GM19043 (cell line): ENCODE measurements around the gene GRIA1.
A peak's percentile ranks its signal among the peaks of the same experiment; 100 is the strongest.

Experiments used
- ATAC-seq: cut with Tn5 transposase; IDR thresholded peaks from one replicate; pipeline ENCODE4 v1.9.1; 2021; ENCODE audit warnings: low read depth; ENCODE audit not compliant: unreplicated experiment

GRIA1 gene

DNA sequence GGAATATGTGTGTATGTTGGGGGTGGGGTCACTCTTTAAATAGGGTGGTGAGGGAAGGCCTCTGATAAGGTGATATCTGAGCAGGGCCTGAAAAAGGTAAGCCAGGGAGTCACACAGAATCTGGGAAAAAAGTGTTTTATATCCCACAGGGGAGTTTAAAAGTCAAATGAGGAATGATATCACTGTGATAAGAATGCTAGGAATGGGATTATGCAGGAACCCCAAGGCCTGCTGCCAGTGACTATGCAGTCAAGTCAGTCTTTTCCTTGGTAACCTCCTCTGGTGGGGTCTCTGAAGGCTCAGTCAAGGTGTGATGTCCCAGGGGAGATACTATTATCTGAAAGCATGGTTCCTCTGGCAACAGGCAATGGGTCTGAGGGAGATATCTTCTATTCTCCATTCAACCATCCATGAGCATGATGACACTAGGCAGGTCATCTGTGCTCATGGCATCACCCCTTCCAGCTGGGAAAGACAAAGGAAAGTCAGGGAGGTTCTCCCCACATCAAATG lies 53.5 kb downstream of the GRIA1 start:
- ATAC-seq: no peak

DNA sequence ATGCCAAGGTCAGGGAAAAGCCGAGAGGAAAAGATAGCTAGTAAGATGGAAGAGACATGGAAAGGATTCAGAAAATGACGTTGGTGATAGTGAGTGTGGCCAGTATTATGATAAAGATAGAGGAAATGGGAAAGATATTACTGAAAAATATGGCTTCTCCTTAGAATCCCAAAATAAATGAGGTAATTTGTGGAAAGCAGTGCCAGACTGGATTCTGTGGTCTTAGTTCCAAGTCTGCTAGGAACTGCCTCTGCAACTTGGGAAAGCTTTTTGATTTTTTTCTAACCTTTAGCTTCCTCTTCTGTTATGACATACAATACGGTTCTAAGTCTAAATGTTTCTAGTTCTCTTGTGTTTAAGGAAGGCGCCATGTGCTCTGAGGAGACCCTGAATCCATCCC lies 54.2 kb downstream of the GRIA1 start:
- no peak for ATAC-seq

DNA sequence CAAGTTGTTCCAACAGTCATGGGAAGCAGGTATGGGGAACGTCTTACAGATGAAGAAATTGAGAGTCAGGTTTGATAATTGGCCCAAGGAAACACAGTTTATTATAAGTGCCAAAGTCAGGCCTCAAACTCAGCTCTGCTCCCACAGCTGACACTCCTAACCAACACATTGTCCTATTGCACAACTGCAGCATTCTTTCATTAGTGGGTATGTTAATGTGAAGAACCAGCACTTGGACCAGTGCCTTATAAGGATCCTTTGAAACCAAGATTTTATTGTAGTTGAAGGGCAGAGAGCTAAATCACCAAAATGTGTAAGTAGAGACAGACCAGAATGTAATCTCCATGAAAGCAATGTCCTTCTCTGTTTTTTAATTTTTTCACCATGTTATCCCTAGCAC lies 56.1 kb downstream of the GRIA1 start:
- ATAC-seq: no peak

DNA sequence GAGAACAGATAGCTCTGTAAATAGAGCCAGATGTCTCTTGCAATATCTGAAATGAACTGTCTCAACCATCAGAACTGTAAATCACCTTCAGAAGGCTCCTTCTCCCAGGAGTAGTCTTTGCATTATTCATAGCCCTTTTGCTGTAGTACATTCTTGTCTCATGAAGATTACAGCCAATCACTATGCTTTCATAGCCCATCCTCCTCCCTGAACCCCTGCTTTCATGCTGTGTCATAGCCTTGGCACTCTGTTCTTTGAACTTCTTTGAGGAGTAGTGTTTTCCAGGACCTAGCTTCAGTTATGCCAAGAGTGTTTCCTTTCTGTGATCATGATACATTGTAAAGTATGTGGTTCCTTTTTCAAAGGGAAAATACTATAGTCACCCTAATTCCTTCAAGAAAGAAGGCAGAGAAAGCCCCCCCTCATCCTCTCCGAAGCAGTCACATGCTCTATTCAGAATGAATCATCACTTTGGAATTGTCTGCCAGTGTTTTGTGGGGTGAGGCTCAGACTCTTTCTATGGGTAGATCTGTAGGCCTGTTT lies 61.1 kb downstream of the GRIA1 start:
- no peak for ATAC-seq

DNA sequence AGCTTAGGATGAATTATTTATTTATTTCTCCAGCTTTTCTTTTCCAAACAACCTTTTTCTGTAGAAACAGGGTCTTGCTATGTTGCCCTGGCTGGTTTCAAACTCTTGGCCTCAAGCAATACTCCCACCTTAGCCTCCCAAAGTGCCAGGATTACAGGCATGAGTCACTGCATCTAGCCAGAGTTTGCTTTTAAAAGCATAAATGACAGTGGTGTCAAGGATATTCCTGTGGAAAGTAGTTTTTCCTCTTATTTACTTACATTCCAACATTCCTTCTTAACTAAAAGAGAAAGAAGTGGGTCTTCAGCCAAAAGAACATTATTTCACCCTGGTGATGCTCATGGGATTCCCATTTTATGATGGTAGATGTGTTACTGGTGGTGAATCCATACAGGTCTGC lies 62.4 kb downstream of the GRIA1 start:
- no peak for ATAC-seq

DNA sequence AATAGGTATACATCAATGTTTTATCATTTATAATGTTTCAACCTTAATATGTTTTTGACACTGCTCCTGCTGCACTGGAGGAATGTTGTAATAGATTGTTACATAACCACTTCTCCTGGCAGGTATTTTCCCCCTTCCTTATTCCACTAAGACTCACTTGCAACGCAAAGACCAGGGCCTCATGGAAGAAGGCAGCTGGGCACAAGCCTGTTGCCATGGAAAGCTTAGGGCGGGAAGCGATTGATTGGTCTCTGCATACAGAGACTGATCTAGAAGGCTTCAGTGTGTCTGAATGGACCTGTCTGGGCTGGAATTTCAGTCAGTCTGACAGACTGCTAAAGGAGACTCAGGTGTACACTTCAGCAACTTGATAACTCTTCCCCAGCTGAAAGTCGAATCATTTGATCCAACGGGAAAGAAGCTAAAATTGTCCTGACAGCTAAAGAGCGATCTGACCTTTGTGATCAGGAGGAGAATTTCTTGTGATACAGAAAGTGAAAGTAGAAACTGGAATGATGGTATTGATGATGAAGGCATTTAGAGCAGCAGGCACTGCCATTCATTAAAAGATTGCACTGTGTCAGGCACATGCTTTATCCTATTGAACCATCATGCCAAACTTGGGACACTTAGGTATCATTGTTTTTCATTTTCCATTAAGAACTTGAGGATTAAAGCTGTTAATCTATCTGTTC lies 65.1 kb downstream of the GRIA1 start:
- ATAC-seq: no peak

DNA sequence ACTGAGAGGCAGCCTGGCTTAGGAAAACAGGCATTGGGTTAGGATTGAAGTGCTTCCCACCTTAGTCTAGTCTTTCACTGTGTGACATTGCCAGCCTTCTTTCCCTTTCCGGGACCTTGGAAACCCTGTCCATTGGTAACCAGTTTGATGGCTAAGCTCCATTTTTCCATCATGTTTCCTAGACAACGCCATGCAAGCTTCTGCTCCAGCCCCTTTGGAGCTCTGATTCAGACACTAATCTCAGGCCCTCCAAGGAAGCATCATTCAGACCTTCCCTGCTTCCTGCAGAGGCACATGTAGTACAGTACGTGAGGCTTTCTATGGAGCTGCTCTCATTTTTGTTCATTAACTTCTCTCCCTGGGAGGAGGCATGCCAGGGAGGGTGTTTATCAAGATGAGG lies 68.5 kb downstream of the GRIA1 start:
- ATAC-seq: no peak

DNA sequence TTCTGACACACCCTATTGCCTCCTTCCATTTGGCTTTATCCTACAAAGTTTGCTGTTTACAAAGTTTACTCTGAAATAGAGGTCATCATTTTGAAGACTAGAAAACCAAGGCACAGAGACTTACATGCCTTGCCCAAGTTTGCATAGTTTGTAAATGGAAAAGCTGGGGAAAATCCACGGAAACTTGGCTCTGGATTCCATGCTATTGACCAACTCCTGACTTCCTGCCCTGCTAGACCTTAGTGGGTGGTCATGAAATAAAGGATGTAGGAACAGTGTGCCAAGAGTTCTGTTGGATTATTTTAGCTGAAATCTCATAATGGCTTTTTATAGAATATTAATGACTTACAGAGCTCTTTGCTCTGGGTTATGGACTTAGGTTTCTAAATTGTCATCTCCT lies 69.5 kb downstream of the GRIA1 start:
- no peak for ATAC-seq

DNA sequence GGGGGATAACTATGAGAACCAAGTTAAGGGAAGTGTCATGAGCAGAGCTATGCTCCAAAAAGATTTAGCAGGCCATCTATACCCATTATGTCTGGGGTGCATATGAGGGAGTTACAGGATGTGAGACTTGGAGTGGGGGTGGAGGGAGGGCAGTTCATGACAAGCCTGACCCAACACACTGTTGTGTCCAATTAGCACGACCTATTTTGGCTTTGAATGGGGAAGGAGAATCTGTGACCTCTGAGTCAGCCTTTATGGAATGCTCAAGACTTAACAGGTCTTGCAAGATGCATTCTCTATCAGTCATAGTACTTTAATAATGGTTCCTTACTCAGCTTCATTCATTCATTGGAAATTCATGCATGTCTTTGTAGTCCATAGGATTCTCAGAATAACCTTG lies 71.7 kb downstream of the GRIA1 start:
- no peak for ATAC-seq

DNA sequence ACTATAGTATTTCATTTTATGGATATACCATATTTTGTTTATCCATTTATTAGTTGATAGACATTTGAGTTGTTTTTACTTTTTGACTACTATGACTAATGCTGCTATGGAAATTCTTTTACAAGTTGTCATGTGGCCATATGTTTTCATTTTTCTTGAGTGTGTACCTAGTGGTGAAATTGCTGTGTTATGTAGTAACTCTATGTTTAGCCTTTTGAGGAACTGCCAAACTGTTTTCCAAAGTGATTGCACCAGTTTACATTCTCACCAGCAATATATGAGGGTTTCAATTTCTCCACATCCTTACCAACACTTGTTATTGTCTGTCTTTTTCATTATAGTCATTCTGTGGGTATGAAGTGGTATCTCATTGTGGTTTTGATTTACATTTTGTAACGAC lies 75.4 kb downstream of the GRIA1 start:
- no peak for ATAC-seq

DNA sequence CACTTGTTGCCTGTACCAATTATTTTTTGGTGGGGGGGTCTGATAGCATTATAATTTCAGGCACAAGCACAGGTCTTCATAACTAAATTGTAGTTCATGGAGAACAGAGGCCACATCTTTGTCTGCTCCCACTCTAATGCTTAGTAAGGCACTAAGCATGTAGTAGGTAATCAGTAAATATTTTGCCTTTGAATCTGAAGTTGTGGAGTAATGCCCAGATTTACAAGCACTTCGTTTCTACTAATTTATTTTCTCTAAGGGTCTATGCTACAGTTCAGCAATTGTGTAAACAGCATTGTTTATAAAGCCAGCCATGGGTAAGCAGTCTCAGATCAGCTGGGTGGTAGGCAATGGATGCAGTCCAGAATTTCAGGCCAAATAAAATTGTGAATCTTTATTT lies 78.6 kb downstream of the GRIA1 start:
- ATAC-seq: no peak

DNA sequence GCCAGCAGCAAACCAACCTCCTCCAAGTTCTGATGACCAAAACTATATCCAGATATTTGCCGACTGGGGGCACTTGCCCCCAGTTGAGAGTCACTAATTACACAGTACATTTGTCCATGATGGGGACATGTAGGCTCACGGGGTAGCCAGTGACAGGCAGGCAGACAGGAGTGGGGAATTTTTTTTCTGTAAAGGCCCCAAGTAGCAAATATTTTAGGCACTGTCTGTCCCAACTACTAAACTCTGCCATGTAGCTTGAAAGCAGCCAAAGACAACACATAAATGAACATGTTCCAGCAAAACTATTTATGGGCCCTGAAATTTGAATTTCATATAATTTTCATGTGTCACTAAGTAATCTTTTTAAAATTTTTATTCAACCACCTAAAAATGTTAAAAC lies 80.7 kb downstream of the GRIA1 start:
- no peak for ATAC-seq

DNA sequence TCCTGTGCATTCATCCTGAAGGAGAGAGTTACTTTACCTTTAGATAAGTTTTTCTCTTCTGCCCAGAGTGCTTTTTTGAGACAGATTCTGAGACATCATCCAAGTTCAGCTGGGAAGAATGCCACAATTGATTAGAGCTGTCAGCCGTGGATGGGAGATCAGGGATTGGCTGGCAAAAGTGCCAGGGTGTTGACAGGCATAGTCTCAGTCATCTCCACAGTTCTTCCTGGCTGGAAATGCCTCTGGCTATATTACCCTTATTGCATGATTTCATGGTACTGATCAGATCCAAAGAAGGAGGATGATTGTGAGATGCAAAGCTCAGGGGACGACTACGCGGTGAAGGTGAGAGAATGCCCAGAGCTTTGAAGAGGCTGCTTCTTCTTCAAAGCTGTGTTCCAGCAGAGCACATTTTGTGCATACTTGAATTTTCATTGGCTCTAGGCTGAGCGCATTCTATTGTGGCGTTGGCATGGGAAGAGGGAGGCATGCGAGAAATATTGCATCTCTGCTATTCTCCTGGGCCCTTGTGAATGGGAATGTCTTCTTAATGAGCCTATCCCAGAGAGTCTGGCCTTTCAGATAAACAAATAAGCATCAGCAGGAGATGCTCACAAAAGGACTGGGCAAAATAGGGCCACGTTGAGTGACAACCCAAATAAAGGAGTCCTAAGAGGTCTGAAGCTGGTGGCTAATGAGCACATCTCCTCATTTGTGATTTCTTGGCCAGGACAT lies 82.1 kb downstream of the GRIA1 start:
- no peak for ATAC-seq

DNA sequence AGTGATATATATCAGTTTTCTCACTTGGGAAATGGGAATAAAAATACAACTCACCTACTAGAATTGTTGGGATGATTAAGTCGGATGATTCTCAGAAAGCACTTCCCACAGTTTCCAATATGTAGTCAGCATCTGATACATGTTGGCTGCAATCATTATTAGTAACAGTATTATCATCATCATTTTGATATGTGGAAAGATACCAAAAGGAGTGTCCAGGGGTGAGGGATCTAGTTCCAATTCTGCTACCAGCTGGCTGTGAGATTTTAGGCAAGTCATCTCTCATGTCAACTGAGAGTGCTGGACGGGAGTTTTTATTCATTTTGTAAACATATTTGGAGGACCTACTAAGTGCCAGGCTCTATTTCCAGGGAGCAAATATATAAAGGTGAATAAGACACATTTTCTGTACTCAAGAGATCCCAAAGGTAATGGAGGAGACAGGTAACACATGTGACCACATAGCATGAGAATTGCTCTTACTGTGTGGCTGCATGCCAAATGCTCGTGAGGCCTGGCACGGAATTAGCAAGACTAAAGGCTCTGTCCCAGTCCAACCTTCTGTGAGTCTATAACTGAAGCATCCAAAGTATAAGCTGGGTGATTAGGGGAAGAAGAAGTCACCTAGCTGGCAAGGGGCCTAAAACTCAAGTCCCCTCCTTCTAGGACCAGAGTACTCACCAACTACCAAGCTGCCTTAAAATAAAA lies 83.0 kb downstream of the GRIA1 start:
- ATAC-seq: no peak

DNA sequence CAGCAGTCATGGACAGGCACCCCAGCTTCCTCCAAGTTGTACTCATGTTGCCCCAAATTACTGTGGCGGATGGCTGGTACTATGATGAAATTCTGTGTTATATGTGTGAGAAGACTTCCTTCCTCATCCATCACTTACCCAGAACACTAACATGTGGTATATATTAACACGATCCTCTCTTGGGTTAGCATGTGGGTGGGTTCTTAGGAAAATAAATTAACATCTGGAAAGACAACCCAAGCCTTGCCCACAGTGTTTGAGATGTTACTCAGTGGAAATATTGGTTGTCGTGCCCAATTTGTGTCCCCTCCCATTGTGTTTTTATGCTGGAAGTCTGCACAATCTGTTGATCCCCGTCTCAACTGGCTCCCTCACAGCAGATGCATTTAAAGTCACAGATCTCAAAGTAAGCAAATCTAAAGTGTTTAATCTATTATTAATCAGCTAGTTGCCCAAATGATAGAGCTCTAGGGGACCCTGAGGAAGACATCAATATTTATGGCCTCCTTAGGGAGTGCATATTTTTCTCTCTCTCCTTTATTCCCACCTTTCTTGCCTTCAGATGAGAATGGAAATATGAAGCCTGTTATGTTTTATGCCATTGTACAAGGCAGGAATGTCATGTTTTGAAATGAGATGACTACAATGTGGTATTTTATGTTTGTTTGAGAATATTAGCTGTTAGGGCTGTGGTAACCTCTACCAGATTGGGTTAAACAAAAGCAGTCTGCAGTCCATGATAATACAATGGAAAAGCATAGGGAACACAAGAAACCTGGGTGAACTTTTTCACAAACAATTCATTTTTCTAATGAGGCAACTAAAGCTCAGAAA lies 93.9 kb downstream of the GRIA1 start:
- no peak for ATAC-seq

DNA sequence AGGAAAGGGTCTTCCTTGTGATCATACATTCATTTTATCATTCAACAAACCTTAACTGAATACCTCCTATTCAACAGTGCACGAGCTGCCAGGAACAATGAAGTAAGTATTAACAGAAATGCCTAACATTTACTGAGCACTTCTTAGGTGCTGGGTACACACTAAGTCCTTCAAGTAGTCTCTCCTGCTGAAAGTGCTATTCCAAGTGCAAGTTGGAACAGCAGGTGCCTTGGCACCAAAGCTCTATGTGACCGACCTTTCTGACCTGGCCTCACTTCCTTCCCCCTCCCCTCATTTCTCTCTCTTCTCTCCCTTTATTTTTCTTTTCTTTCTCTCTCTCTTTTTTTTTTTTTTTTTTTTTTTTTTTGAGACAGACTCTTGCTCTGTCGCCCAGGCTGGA lies 94.5 kb downstream of the GRIA1 start:
- no peak for ATAC-seq

DNA sequence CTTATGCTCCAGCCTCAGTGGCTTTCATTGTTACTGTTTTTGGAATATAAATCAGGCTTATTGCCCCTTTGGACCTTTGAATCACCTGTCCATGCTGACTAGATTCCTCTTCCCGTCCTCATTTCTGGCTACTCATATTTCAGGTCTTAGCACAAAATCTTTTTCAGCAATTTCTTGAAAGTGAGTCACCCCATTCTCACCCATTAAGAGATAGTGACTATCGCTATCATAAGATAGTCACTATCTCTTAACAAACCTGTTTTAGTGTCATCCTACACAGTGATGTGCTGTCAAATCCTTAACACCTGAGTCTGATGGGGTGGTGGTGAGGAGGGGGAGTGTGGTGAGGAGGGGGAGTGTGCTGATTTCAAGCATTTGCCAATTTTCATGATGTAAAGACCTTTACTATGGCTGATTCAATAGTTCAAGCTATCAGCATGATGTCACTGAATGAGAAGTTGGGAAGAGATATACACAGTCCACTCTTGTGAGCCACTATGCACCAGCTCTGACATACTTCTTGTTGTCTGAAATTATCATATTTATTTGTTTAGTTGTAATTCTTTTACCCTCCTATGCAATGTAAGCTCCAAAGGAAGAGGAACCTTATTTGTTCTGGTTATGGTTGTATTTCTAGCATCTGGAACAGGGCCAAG lies 95.3 kb downstream of the GRIA1 start:
- no peak for ATAC-seq

DNA sequence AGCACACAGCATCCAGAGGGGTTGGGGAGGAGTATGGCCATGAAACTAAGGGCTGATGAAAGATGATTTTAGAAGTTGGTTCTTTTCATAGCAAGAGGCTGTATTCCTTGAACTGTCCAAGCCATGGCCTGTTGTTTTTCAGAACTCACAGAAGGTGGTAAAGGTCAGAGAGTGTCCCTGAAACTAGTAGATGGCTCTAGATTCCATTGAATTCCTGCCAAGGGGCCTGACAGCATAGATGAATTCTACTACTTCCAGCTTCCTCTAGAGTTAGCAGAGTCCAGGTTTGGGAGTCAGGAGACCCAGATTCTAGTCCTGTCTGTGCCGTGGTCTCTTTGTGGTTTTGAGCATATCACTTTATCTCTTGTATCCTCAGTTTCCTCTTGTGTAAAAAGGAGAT lies 101.6 kb downstream of the GRIA1 start:
- ATAC-seq: no peak

DNA sequence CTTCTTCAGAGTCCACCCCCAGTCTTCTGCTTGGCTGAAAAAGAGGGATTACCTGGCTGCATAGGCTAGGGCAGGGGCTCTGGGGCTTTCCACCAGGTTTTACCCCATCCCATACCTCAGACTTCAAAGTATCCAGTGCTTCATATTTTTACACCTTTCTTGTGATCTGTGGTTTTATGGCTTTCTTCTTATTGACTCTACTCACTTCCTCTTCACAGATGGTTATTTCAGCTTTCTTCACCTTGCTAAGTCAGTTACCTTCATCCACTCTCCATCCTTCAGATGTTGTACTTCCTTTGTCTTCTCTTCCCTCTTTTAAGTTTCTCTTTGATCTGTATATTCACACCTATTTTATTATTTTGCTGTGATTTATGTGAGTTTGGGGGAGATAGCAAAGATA lies 104.3 kb downstream of the GRIA1 start:
- ATAC-seq: no peak

DNA sequence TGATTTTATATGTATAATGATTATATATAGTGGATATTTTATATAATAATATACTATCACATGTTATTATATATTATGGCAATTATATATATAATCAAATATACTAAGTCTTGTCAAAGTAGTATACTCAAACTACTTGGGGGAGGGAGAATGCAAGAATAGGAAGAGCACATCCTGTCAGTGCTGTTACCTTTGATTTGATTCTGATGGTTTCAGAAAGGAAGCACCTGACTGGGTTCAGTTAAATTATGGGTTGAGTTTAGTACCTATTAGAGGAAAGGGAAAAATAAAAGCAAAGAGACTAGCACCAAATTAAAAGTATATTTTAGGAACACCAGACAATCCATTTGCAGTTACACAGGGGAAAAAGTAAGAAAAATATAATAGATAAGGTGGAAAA lies 107.6 kb downstream of the GRIA1 start:
- ATAC-seq: peak; percentile 67
